WTC11 (cell line): ENCODE measurements around the gene CTNND2. TPM values are rescaled to one million over a fixed set of nuclear protein-coding genes. Genes with fewer than 3 reads are reported as not detected.

Experiments used
- ATAC-seq: fragments of 200-7000 bp; cut with Tn5 transposase; 2 replicates; pipeline ENCODE4 v1.10.0; 2021; ENCODE audit warnings: mild to moderate bottlenecking, moderate library complexity
- CTCF ChIA-PET: fragments of 300-600 bp; sonication (Branson Sonifier 250); formaldehyde crosslinking; loops from one replicate; lab custom pipeline; 2021; ENCODE audit warnings: antibody characterized with exemption; lab: Charles Lee
- POLR2A ChIA-PET: fragments of 350-600 bp; sonication (Branson Sonifier 250); formaldehyde crosslinking; loops from one replicate; lab custom pipeline; 2021; ENCODE audit warnings: antibody characterized with exemption; lab: Charles Lee
- DNase-seq: peaks from one replicate; pipeline ENCODE4 v3.0.0; 2021; ENCODE audit warnings: low spot score
- H3K27ac Mint-ChIP-seq: 2 replicates; pipeline ENCODE4 v1.8.0; 2021; ENCODE audit warnings: mixed read lengths
- H3K27me3 Mint-ChIP-seq: 2 replicates; pipeline ENCODE4 v1.8.0; 2021; ENCODE audit warnings: low read depth, mild to moderate bottlenecking, moderate library complexity, mixed read lengths
- H3K36me3 Mint-ChIP-seq: 2 replicates; pipeline ENCODE4 v1.8.0; 2021; ENCODE audit warnings: mixed read lengths
- H3K4me1 Mint-ChIP-seq: 2 replicates; pipeline ENCODE4 v1.8.0; 2022; ENCODE audit warnings: mixed read lengths
- H3K4me3 Mint-ChIP-seq: 2 replicates; pipeline ENCODE4 v1.8.0; 2021; ENCODE audit warnings: mild to moderate bottlenecking, moderate library complexity, mixed read lengths
- H3K9me3 Mint-ChIP-seq: 2 replicates; pipeline ENCODE4 v1.8.0; 2021; ENCODE audit warnings: mixed read lengths
- ATF1 ChIP-seq: sonication (generic); formaldehyde crosslinking; IDR thresholded peaks from 2 replicates; pipeline ENCODE4 v1.8.1; 2023; ENCODE audit warnings: mild to moderate bottlenecking, moderate library complexity, missing genetic modification reagents
- CREB1 ChIP-seq: sonication (generic); formaldehyde crosslinking; IDR thresholded peaks from 2 replicates; pipeline ENCODE4 v1.8.0; 2023; ENCODE audit warnings: mild to moderate bottlenecking, missing genetic modification reagents
- CREM ChIP-seq: sonication (generic); formaldehyde crosslinking; IDR thresholded peaks from 2 replicates; pipeline ENCODE4 v1.8.1; 2022; ENCODE audit warnings: mild to moderate bottlenecking, missing genetic modification reagents, moderate library complexity
- ELF4 ChIP-seq: sonication (generic); formaldehyde crosslinking; IDR thresholded peaks from 2 replicates; pipeline ENCODE4 v1.8.1; 2022; ENCODE audit warnings: low read depth, mild to moderate bottlenecking, moderate library complexity, missing genetic modification reagents
- FOXP1 ChIP-seq: sonication (generic); formaldehyde crosslinking; IDR thresholded peaks from 2 replicates; pipeline ENCODE4 v1.8.0; 2022; ENCODE audit warnings: missing genetic modification reagents, mild to moderate bottlenecking, moderate library complexity, borderline replicate concordance
- GTF2I ChIP-seq: fragments of 250-450 bp; sonication (Bioruptor Pico); conservative IDR thresholded peaks from 2 replicates; pipeline ENCODE4 v1.4.0; 2021; ENCODE audit warnings: mild to moderate bottlenecking
- HMGA2 ChIP-seq: fragments of 250-450 bp; sonication (Bioruptor Pico); IDR thresholded peaks from 2 replicates; pipeline ENCODE4 v1.4.0; 2021; ENCODE audit warnings: mild to moderate bottlenecking, moderate library complexity
- MYBL2 ChIP-seq: sonication (generic); formaldehyde crosslinking; IDR thresholded peaks from 2 replicates; pipeline ENCODE4 v1.8.1; 2023; ENCODE audit warnings: mild to moderate bottlenecking, moderate library complexity, missing genetic modification reagents
- NR1H2 ChIP-seq: sonication (generic); formaldehyde crosslinking; IDR thresholded peaks from 2 replicates; pipeline ENCODE4 v1.9.0; 2021; ENCODE audit warnings: mild to moderate bottlenecking, moderate library complexity, missing genetic modification reagents
- NR3C1 ChIP-seq: sonication (generic); formaldehyde crosslinking; conservative IDR thresholded peaks from 2 replicates; pipeline ENCODE4 v1.8.1; 2023; ENCODE audit warnings: low read depth, mild to moderate bottlenecking, missing genetic modification reagents
- SMAD3 ChIP-seq: sonication (generic); formaldehyde crosslinking; IDR thresholded peaks from 2 replicates; pipeline ENCODE4 v1.8.0; 2022; ENCODE audit warnings: missing genetic modification reagents, mild to moderate bottlenecking, borderline replicate concordance
- SP1 ChIP-seq: sonication (generic); formaldehyde crosslinking; conservative IDR thresholded peaks from 2 replicates; pipeline ENCODE4 v1.8.1; 2022; ENCODE audit warnings: missing genetic modification reagents
- ZBTB21 ChIP-seq: sonication (generic); formaldehyde crosslinking; IDR thresholded peaks from 2 replicates; pipeline ENCODE4 v1.8.1; 2023; ENCODE audit warnings: mild to moderate bottlenecking, missing genetic modification reagents, borderline replicate concordance
- ZNF138 ChIP-seq: sonication (generic); formaldehyde crosslinking; conservative IDR thresholded peaks from 2 replicates; pipeline ENCODE4 v1.8.1; 2022; ENCODE audit warnings: mild to moderate bottlenecking, moderate library complexity, missing genetic modification reagents
- ZNF263 ChIP-seq: sonication (generic); formaldehyde crosslinking; IDR thresholded peaks from 2 replicates; pipeline ENCODE4 v1.8.1; 2022; ENCODE audit warnings: low read depth, mild to moderate bottlenecking, moderate library complexity, missing genetic modification reagents
- total RNA-seq: library from RNA; stranded (reverse); gene quantifications from 3 replicates; pipeline ENCODE4 v1.2.3, GENCODE V29; 2021
- TF ChIP-seq, protein P1 (sequence below): sonication (generic); formaldehyde crosslinking; IDR thresholded peaks from 2 replicates; pipeline ENCODE4 v1.8.1; 2022; ENCODE audit warnings: mild to moderate bottlenecking, missing genetic modification reagents, moderate library complexity, borderline replicate concordance
- TF ChIP-seq, protein P2 (sequence below): fragments of 250-450 bp; sonication (Bioruptor Pico); conservative IDR thresholded peaks from 2 replicates; pipeline ENCODE4 v1.9.0; 2021; ENCODE audit warnings: mild to moderate bottlenecking
- TF ChIP-seq, protein P3 (sequence below): fragments of 250-450 bp; sonication (Bioruptor Pico); IDR thresholded peaks from 2 replicates; pipeline ENCODE4 v2.1.2; 2022; ENCODE audit warnings: mild to moderate bottlenecking, moderate library complexity
- TF ChIP-seq, protein P4 (sequence below): sonication (generic); formaldehyde crosslinking; IDR thresholded peaks from 2 replicates; pipeline ENCODE4 v1.8.1; 2023; ENCODE audit warnings: mild to moderate bottlenecking, missing genetic modification reagents
- TF ChIP-seq, protein P5 (sequence below): sonication (generic); formaldehyde crosslinking; IDR thresholded peaks from 2 replicates; pipeline ENCODE4 v1.8.1; 2022; ENCODE audit warnings: missing genetic modification reagents, borderline replicate concordance
- TF ChIP-seq, protein P6 (sequence below): sonication (generic); formaldehyde crosslinking; IDR thresholded peaks from 2 replicates; pipeline ENCODE4 v1.8.1; 2023; ENCODE audit warnings: mild to moderate bottlenecking, missing genetic modification reagents, borderline replicate concordance
- TF ChIP-seq, protein P7 (sequence below): sonication (generic); formaldehyde crosslinking; IDR thresholded peaks from 2 replicates; pipeline ENCODE4 v1.8.0; 2022; ENCODE audit warnings: mild to moderate bottlenecking, missing genetic modification reagents

CTNND2 gene
- total RNA-seq, 1 experiment from 2014 or later: 11.9 TPM

DNA sequence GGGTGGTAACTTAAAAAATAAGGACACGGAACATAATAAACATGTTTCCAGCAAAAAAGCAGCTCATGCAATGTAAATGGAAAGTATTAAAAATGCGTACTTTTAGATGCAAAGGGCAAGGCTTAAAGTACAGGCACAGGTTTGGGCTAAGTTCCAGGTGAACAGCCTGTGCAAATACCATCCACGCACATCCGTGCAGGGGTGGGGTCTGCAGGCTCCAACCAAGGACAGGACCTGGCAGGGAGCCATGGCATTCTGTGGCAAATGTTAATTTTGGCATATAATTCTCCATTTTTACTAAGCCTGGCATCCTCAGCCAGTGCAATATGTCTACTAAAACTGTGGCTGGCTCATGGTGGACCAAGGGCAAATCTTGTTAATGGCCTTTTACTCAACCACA lies 777.4 kb downstream of the CTNND2 start:
- ATAC-seq (no peak), DNase-seq (no peak)
- CTCF ChIA-PET: no interaction called here
- TF ChIP-seq ZNF263 (CRISPR knock-in tag): no peak
- no peak for TF ChIP-seq MYBL2
- TF ChIP-seq, protein P1, sequence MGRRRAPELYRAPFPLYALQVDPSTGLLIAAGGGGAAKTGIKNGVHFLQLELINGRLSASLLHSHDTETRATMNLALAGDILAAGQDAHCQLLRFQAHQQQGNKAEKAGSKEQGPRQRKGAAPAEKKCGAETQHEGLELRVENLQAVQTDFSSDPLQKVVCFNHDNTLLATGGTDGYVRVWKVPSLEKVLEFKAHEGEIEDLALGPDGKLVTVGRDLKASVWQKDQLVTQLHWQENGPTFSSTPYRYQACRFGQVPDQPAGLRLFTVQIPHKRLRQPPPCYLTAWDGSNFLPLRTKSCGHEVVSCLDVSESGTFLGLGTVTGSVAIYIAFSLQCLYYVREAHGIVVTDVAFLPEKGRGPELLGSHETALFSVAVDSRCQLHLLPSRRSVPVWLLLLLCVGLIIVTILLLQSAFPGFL: no peak
- TF ChIP-seq CREM: no peak
- no peak for TF ChIP-seq ATF1 (CRISPR knock-in tag)
- TF ChIP-seq SMAD3 (CRISPR knock-in tag): no peak
- TF ChIP-seq, protein P2, sequence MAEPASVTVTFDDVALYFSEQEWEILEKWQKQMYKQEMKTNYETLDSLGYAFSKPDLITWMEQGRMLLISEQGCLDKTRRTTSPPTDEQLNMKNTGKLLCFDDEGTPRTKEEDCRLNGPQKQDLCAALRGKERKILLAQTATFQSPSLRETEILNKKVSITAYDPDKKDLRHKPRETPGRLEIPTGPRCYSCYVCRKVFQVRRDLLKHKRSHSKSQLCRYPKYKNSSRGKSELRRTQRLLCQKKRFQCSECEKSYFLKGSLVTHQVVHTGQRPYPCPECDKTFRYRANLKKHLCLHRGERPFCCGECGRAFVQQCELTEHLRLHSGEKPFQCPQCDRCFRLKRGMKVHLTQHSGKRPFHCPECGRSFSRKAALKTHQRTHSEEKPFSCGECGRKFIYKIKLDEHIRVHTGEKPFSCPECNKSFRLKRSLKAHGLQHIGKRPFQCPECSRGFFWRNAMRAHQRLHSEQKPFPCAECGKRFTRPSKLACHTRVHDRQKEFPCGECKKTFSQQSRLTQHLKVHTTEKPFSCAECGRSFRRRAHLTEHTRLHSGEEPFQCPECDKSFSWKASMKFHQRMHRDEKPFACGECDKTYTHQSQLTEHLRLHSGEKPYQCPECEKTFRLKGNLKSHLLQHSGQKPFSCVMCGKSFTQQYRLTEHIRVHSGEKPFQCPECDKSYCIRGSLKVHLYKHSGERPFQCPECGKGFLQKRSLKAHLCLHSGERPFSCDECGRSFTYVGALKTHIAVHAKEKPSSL (CRISPR knock-in tag): no peak
- TF ChIP-seq, protein P3, sequence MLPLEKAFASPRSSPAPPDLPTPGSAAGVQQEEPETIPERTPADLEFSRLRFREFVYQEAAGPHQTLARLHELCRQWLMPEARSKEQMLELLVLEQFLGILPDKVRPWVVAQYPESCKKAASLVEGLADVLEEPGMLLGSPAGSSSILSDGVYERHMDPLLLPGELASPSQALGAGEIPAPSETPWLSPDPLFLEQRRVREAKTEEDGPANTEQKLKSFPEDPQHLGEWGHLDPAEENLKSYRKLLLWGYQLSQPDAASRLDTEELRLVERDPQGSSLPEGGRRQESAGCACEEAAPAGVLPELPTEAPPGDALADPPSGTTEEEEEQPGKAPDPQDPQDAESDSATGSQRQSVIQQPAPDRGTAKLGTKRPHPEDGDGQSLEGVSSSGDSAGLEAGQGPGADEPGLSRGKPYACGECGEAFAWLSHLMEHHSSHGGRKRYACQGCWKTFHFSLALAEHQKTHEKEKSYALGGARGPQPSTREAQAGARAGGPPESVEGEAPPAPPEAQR: no peak
- TF ChIP-seq, protein P4, sequence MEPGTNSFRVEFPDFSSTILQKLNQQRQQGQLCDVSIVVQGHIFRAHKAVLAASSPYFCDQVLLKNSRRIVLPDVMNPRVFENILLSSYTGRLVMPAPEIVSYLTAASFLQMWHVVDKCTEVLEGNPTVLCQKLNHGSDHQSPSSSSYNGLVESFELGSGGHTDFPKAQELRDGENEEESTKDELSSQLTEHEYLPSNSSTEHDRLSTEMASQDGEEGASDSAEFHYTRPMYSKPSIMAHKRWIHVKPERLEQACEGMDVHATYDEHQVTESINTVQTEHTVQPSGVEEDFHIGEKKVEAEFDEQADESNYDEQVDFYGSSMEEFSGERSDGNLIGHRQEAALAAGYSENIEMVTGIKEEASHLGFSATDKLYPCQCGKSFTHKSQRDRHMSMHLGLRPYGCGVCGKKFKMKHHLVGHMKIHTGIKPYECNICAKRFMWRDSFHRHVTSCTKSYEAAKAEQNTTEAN: no peak
- no peak for TF ChIP-seq SP1 (CRISPR knock-in tag)
- no peak for TF ChIP-seq GTF2I (CRISPR knock-in tag)
- TF ChIP-seq HMGA2: no peak
- TF ChIP-seq ELF4 (CRISPR knock-in tag): no peak
- TF ChIP-seq, protein P5, sequence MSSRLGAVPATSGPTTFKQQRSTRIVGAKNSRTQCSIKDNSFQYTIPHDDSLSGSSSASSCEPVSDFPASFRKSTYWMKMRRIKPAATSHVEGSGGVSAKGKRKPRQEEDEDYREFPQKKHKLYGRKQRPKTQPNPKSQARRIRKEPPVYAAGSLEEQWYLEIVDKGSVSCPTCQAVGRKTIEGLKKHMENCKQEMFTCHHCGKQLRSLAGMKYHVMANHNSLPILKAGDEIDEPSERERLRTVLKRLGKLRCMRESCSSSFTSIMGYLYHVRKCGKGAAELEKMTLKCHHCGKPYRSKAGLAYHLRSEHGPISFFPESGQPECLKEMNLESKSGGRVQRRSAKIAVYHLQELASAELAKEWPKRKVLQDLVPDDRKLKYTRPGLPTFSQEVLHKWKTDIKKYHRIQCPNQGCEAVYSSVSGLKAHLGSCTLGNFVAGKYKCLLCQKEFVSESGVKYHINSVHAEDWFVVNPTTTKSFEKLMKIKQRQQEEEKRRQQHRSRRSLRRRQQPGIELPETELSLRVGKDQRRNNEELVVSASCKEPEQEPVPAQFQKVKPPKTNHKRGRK (CRISPR knock-in tag): no peak
- TF ChIP-seq FOXP1 (CRISPR knock-in tag): no peak
- TF ChIP-seq ZNF138 (CRISPR knock-in tag): no peak
- Mint-ChIP-seq H3K4me1 (no peaks in the 10 kb centered on the region), H3K36me3 (no peaks in the 10 kb centered on the region), H3K4me3 (no peak overlapping the region), H3K9me3 (no peaks in the 10 kb centered on the region), H3K27ac (no peak overlapping the region), H3K27me3 (no peaks in the 10 kb centered on the region; the same call in 1 of the 2 replicates)
- POLR2A ChIA-PET: no interaction called here

DNA sequence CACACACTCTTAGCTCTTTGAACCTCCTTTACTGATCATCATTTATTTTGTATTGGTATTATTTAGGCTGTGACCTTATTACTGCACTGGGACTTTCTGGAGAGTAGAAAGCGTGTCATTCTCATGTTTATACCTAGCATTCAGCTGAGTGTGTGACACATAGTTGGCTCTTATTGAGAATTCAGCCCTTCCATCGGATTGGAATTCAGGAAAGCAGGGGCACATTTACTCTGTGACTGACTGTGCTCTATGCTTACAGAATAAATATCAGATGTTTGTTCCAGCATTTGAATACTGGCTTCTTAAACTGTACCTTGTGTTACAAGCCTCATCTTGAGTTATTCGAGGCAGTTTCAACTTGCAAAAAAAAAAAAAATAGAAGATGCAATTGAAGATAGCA lies 782.4 kb downstream of the CTNND2 start:
- H3K27ac Mint-ChIP-seq: no peak overlapping the region
- H3K9me3 Mint-ChIP-seq: no peaks in the 10 kb centered on the region
- ATAC-seq: no peak
- CTCF ChIA-PET: no interaction called here
- H3K36me3 Mint-ChIP-seq: no peaks in the 10 kb centered on the region
- no peaks in the 10 kb centered on the region for H3K4me1 Mint-ChIP-seq
- POLR2A ChIA-PET: interaction anchor here (0.7 kb wide), 1 partner anchor 324 kb away, joined by 4 read pairs; no protein-coding TSS in a partner anchor
- H3K4me3 Mint-ChIP-seq: no peak overlapping the region
- H3K27me3 Mint-ChIP-seq: no peaks in the 10 kb centered on the region; the same call in 1 of the 2 replicates
- no peak for DNase-seq
- TF ChIP-seq, protein P6, sequence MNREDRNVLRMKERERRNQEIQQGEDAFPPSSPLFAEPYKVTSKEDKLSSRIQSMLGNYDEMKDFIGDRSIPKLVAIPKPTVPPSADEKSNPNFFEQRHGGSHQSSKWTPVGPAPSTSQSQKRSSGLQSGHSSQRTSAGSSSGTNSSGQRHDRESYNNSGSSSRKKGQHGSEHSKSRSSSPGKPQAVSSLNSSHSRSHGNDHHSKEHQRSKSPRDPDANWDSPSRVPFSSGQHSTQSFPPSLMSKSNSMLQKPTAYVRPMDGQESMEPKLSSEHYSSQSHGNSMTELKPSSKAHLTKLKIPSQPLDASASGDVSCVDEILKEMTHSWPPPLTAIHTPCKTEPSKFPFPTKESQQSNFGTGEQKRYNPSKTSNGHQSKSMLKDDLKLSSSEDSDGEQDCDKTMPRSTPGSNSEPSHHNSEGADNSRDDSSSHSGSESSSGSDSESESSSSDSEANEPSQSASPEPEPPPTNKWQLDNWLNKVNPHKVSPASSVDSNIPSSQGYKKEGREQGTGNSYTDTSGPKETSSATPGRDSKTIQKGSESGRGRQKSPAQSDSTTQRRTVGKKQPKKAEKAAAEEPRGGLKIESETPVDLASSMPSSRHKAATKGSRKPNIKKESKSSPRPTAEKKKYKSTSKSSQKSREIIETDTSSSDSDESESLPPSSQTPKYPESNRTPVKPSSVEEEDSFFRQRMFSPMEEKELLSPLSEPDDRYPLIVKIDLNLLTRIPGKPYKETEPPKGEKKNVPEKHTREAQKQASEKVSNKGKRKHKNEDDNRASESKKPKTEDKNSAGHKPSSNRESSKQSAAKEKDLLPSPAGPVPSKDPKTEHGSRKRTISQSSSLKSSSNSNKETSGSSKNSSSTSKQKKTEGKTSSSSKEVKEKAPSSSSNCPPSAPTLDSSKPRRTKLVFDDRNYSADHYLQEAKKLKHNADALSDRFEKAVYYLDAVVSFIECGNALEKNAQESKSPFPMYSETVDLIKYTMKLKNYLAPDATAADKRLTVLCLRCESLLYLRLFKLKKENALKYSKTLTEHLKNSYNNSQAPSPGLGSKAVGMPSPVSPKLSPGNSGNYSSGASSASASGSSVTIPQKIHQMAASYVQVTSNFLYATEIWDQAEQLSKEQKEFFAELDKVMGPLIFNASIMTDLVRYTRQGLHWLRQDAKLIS: no peak
- TF ChIP-seq GTF2I (CRISPR knock-in tag) (no peak), ELF4 (CRISPR knock-in tag) (no peak), CREB1 (CRISPR knock-in tag) (no peak), NR3C1 (no peak), ZBTB21 (CRISPR knock-in tag) (no peak), ZNF138 (CRISPR knock-in tag) (no peak), NR1H2 (CRISPR knock-in tag) (no peak)
- TF ChIP-seq, protein P7, sequence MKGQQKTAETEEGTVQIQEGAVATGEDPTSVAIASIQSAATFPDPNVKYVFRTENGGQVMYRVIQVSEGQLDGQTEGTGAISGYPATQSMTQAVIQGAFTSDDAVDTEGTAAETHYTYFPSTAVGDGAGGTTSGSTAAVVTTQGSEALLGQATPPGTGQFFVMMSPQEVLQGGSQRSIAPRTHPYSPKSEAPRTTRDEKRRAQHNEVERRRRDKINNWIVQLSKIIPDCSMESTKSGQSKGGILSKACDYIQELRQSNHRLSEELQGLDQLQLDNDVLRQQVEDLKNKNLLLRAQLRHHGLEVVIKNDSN (CRISPR knock-in tag): no peak
